ENCODE measurements around the gene HRAS.

GRCh38 chr11:571802-572185 lies 36.4 kb upstream of the HRAS start:
- TF ChIP-seq EZH2 (IDR thresholded peaks at IDR 0.05; ENCODE audit: borderline replicate concordance, low read depth, low read length, severe bottlenecking): no peak
- no peak for TF ChIP-seq CTCF (IDR thresholded peaks at IDR 0.05; ENCODE audit: extremely low read depth in 1 of 2, insufficient read depth in 1 of 2, low read depth in 1 of 2, low read length in 2 of 2)
- no peak for TF ChIP-seq MYC (IDR thresholded peaks at IDR 0.05; ENCODE audit: low read depth, low read length)

Data from endothelial cell of umbilical vein (primary cell).